Suppressor macrophage (primary cell): ENCODE measurements around the gene ENAM.
"Not testable (repeated sequence)": the region's sequence is repeated elsewhere in the genome, so short reads cannot be mapped to it uniquely, and the experiment has no call there.

Experiments
- DNase-seq, 4 experiments: peaks; one replicate each; pipeline ENCODE4 v3.0.0-alpha.2; 2020 to 2022

Gene ENAM

GRCh38 chr4:70676554-70677090 is 48.1 kb downstream of the ENAM start:
- no peak for DNase-seq

GRCh38 chr4:70678383-70678999 is 49.9 kb downstream of the ENAM start:
- no peak for DNase-seq

GRCh38 chr4:70680934-70681333 is 52.4 kb downstream of the ENAM start:
- DNase-seq = no peak

- DNase-seq = no peak
Observed at GRCh38 chr4:70681704-70682103, 53.2 kb downstream of the ENAM start.

- not testable (repeated sequence) for DNase-seq
Observed at GRCh38 chr4:70682142-70682541, 53.6 kb downstream of the ENAM start.

GRCh38 chr4:70687392-70687791 is 58.8 kb downstream of the ENAM start:
- peak; percentile 9 to 51 (median 40) for DNase-seq

- DNase-seq = peak; percentile 98 to 99 (median 98)
Observed at GRCh38 chr4:70687821-70688794, 59.6 kb downstream of the ENAM start, which contains the start of gene UTP3. UTP3 (plus strand) TSS chr4:70688532; CDS start chr4:70688678, 146 bp downstream.

GRCh38 chr4:70688795-70689231 is 60.3 kb downstream of the ENAM start:
- peak in 1 of 4 experiments; percentile 33 for DNase-seq

- DNase-seq = peak; percentile 64 to 87 (median 77)
Observed at GRCh38 chr4:70691661-70692060, 63.1 kb downstream of the ENAM start.

GRCh38 chr4:70694633-70695032 is 66.1 kb downstream of the ENAM start:
- not testable (repeated sequence) for DNase-seq
